Endothelial cell (in vitro differentiated cells): ENCODE measurements around the gene FARSB. TPM values are rescaled to one million over a fixed set of nuclear protein-coding genes. Genes with fewer than 3 reads are reported as not detected.

Source experiments
- DNase-seq: peaks from one replicate; pipeline ENCODE4 v3.0.0; 2021; ENCODE audit warnings: low spot score
- H3K27ac Mint-ChIP-seq: one replicate; pipeline ENCODE4 v1.8.0; 2021; ENCODE audit warnings: mixed read lengths, inconsistent platforms; ENCODE audit not compliant: unreplicated experiment
- H3K27me3 Mint-ChIP-seq: one replicate; pipeline ENCODE4 v1.8.0; 2021; ENCODE audit warnings: mild to moderate bottlenecking, moderate library complexity, mixed read lengths, inconsistent platforms; ENCODE audit not compliant: unreplicated experiment
- H3K36me3 Mint-ChIP-seq: one replicate; pipeline ENCODE4 v1.8.0; 2021; ENCODE audit warnings: mild to moderate bottlenecking, low read depth, mixed read lengths, inconsistent platforms; ENCODE audit not compliant: unreplicated experiment
- H3K4me1 Mint-ChIP-seq: one replicate; pipeline ENCODE4 v1.8.0; 2021; ENCODE audit warnings: mild to moderate bottlenecking, mixed read lengths, inconsistent platforms; ENCODE audit not compliant: unreplicated experiment
- H3K4me3 Mint-ChIP-seq: one replicate; pipeline ENCODE4 v1.8.0; 2021; ENCODE audit warnings: mild to moderate bottlenecking, mixed read lengths, inconsistent platforms; ENCODE audit not compliant: unreplicated experiment
- H3K9me3 Mint-ChIP-seq: one replicate; pipeline ENCODE4 v1.8.0; 2021; ENCODE audit warnings: mixed read lengths, inconsistent platforms; ENCODE audit not compliant: unreplicated experiment
- CTCF ChIP-seq: fragments of 200-600 bp; sonication (generic); IDR thresholded peaks from one replicate; pipeline ENCODE4 v1.5.0; 2021; ENCODE audit warnings: antibody characterized with exemption; ENCODE audit not compliant: unreplicated experiment
- total RNA-seq: library from RNA; stranded (reverse); fragmentation: NEBNext Ultra II Directional; extraction: Animal tissue kit (Norgen Biotek cat#: 25700); gene quantifications from one replicate; pipeline ENCODE4 v1.2.1, GENCODE V29; 2021; ENCODE audit not compliant: unreplicated experiment

FARSB gene
- total RNA-seq, 1 donor from 2014 or later: 11.9 TPM

GRCh38 chr2:222561151-222561550 lies 94.7 kb downstream of the FARSB start:
- Mint-ChIP-seq H3K4me1 (no peaks in the 10 kb centered on the region), H3K27ac (no peak overlapping the region), H3K27me3 (peaks cover 2% of the 10 kb centered on the region), H3K9me3 (no peaks in the 10 kb centered on the region), H3K4me3 (no peak overlapping the region), H3K36me3 (no peaks in the 10 kb centered on the region)
- no peak for DNase-seq
- no peak for TF ChIP-seq CTCF

- no peak for TF ChIP-seq CTCF
- no peaks in the 10 kb centered on the region for H3K27me3 Mint-ChIP-seq
Measured at GRCh38 chr2:222554517-222554916, 101.4 kb downstream of the FARSB start.

DNA sequence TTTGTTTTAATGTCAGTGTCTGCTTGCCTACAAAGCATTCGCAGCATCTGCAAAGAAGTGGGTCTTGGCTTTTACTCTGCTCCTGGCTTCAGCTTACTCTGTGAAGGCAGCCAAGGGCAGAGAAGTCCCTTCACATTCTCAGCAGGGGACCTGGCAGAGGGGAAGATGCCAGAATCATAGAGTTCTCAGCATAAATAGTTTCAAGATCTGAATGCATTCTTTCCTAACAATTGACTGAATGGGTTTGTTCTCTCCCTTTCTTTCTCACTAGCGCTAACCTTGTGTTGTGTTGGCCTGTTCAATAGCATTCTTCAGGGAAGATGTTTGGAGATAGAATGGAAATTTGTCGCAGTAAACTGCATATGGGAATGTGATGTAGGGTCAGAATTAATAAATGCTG lies 106.9 kb downstream of the FARSB start:
- H3K36me3 Mint-ChIP-seq: no peaks in the 10 kb centered on the region
- no peak overlapping the region for H3K27ac Mint-ChIP-seq
- no peaks in the 10 kb centered on the region for H3K4me1 Mint-ChIP-seq

More at GRCh38 chr2:222554517-222554916, 101.4 kb downstream of the FARSB start:
- Mint-ChIP-seq H3K36me3 (no peaks in the 10 kb centered on the region), H3K27ac (no peak overlapping the region), H3K4me1 (no peaks in the 10 kb centered on the region), H3K9me3 (no peaks in the 10 kb centered on the region), H3K4me3 (no peak overlapping the region)
- no peak for DNase-seq

DNA sequence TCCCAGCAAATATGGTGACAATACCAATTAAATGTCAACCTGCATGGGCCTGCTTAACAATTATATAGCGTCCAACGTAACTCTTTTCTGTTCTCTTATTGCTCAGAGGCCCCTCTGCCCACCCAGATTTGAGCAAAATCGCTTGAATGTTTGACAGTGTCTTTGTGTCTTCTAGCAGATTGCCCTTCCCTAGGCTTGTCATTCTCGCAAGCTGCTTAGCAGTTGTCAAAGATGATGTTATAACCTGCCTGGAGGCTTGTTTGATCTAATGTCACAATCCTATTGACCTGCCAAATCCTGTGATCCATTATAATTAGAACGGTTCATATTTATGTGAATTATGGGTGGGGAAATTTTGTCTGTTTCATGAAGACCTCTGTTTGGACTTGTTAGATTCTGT lies 108.8 kb downstream of the FARSB start:
- Mint-ChIP-seq H3K36me3 (no peaks in the 10 kb centered on the region), H3K4me3 (no peak overlapping the region), H3K9me3 (no peaks in the 10 kb centered on the region), H3K27me3 (no peaks in the 10 kb centered on the region), H3K27ac (no peak overlapping the region), H3K4me1 (no peaks in the 10 kb centered on the region)
- no peak for TF ChIP-seq CTCF
- DNase-seq: no peak

More for the DNA sequence above, 106.9 kb downstream of the FARSB start:
- DNase-seq: no peak
- H3K9me3 Mint-ChIP-seq: no peaks in the 10 kb centered on the region
- H3K4me3 Mint-ChIP-seq: no peak overlapping the region
- no peaks in the 10 kb centered on the region for H3K27me3 Mint-ChIP-seq
- no peak for TF ChIP-seq CTCF

DNA sequence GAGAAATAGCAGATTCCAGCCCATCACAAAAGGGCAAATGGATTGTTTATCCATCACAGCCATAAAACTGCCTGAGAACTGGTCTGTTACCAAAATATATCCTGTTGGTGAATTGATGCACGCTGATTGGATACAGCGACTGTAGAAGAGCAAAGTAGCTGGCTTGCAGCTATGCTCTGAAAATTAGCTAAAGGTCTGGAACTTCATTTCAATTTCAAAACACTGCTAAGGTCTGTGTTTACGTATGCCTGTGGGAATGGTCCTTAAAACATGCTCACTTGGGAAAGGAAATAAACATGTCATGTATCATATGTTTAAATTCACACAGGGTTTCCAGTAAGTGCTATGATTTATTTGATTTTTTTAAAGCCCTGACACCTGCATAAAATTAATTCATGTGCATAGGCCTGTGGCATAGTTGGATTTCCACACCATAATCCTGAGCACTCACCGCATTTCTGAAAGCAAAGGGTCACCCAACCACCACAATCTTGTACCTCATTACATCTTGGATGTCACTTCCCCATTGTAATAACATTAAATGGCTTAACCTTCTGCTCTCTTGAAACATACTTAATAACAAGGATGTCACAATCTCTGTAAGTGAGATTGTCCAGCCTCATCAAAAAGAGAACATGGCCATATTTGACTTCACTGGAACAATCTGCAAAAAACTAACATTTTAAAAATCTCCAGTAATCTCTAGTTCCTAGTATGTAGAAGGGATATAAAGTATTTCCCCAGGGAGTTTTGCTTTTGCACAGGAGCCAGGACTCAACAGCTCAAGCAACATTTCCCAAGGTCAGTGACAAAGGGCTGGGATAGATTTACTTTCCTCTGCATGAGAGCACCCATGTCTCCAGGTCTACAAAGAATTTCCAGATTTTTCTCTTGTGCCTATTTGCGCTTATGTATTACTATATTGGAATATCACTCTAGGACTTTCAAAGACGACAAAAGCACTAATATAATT lies 109.8 kb downstream of the FARSB start:
- Mint-ChIP-seq H3K4me1 (no peaks in the 10 kb centered on the region), H3K4me3 (no peak overlapping the region), H3K9me3 (no peaks in the 10 kb centered on the region), H3K36me3 (no peaks in the 10 kb centered on the region), H3K27me3 (no peaks in the 10 kb centered on the region), H3K27ac (no peak overlapping the region)
- no peak for TF ChIP-seq CTCF
- DNase-seq: no peak
